ENCODE data around the gene UQCR10.

UQCR10 gene

DNA sequence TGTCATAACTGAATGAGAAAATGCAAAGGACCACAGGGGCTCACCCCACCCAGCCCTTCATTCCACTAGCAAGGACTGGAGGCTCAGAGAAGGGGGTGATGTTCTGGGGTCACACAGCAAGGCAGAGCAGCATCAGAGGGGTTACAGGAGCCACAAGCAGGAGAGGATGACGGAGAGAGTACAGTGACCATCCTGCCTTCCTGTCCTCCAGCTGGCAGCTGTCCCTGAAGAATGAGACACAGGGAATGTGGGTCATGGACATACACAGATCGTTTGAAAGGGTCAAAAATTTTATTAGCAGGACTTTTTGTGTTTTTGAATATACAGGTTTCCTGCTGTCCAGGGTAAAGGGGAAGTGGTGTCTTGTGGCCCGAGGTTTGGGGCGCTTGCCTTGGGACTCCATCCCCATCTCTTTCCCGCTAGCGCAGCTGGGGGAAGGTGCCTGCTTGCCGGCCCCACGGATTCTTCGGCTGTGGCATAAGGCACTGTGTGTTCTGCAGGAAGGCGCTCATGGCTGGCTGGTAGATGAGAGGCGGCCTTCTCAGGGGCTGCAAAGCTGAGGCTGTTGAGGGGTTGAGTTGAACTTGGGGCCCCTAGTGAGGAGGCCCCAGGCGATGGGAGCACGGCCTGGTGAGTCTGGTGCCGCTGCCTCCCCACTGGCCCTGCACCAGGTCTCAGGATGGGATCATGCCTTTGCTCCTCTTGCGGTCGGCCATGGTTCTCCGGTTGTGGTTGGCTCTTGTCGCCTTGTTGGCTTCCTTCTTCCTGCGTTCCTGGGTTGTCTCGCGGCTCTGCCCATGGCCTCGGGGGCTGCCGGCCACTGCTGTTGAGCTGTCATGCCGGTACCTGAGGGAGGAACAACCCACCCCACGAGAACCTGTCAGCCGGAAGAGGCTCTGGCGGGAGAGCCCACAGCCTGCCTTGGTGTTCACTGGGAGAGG, 21.4 kb downstream of the UQCR10 start:
- DNase-seq (ENCODE audit: low spot score in 2 of 2) (no peak), ATAC-seq (ENCODE audit: low read depth) (no peak)
- Mint-ChIP-seq H3K36me3 (peaks cover 29% of the 10 kb centered on the region), H3K27me3 (no peaks in the 10 kb centered on the region), H3K4me3 (no peak overlapping the region), H3K9me3 (no peaks in the 10 kb centered on the region), H3K27ac (peak overlapping the region; percentile 62), H3K4me1 (peaks cover 4% of the 10 kb centered on the region)

- Mint-ChIP-seq H3K27ac (no peak overlapping the region), H3K9me3 (no peaks in the 10 kb centered on the region), H3K36me3 (peaks cover 29% of the 10 kb centered on the region), H3K27me3 (no peaks in the 10 kb centered on the region), H3K4me3 (no peak overlapping the region), H3K4me1 (no peaks in the 10 kb centered on the region)
- ATAC-seq (ENCODE audit: low read depth) = no peak
- no peak for DNase-seq (ENCODE audit: low spot score in 2 of 2)
Measured at GRCh38 chr22:29790061-29790460, 22.9 kb downstream of the UQCR10 start.

DNA sequence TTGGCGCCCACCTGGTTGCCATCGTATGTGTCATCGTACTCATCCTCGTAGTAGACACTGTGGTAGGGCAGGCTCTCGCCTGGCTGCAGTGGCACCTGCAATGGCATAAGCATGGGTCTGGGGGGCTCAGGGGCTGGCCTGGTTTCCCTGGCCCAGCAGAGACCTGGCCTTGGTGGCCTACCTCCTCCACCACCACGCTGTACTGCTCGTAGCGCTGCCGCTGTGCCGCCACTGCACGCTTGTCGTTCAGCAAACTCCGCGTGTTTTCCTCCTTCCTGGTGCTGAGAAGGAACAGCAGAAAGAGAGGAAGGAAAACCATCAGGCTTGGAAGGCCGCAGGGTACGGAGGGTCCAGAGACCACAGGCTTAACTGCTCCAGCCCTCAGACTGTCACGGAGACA, 26.2 kb downstream of the UQCR10 start:
- no peak overlapping the region for H3K4me3 Mint-ChIP-seq
- peaks cover 27% of the 10 kb centered on the region for H3K36me3 Mint-ChIP-seq
- H3K9me3 Mint-ChIP-seq = no peaks in the 10 kb centered on the region
- peaks cover 13% of the 10 kb centered on the region for H3K4me1 Mint-ChIP-seq
- no peak for DNase-seq (ENCODE audit: low spot score in 2 of 2)
- H3K27me3 Mint-ChIP-seq = no peaks in the 10 kb centered on the region
- no peak for ATAC-seq (ENCODE audit: low read depth)
- H3K27ac Mint-ChIP-seq = no peak overlapping the region

GRCh38 chr22:29795663-29796062, 28.5 kb downstream of the UQCR10 start:
- Mint-ChIP-seq H3K36me3 (peaks cover 23% of the 10 kb centered on the region), H3K4me1 (peaks cover 18% of the 10 kb centered on the region), H3K9me3 (no peaks in the 10 kb centered on the region), H3K27ac (no peak overlapping the region), H3K27me3 (no peaks in the 10 kb centered on the region), H3K4me3 (no peak overlapping the region)
- no peak for ATAC-seq (ENCODE audit: low read depth)
- no peak for DNase-seq (ENCODE audit: low spot score in 2 of 2)

DNA sequence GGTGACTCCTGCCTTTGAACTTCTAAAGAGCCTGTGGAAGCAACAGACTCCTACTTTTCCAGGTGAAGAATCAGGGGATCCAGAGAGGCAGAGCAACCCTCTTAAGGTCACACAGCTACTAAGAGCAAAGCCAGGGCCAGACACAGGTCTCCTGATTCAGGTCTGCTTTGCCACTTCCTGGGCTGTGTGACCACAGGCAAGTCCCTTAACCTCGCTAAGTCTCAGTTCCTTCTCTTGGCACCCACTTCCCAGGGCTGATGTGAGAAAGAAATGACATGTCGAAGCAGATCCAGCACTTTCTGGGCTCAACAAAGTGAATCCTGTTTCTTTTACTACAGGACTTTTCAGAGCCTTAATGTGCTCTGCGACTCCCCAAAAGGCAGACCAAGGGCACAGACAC, 30.2 kb downstream of the UQCR10 start:
- ATAC-seq (ENCODE audit: low read depth) = peak; percentile 97
- H3K36me3 Mint-ChIP-seq = peaks cover 23% of the 10 kb centered on the region
- H3K9me3 Mint-ChIP-seq = no peaks in the 10 kb centered on the region
- H3K27ac Mint-ChIP-seq = no peak overlapping the region
- H3K4me3 Mint-ChIP-seq = no peak overlapping the region
- DNase-seq (ENCODE audit: low spot score in 2 of 2) = peak in 1 of 2 donors; percentile 29
- H3K27me3 Mint-ChIP-seq = no peaks in the 10 kb centered on the region
- peaks cover 18% of the 10 kb centered on the region for H3K4me1 Mint-ChIP-seq

GRCh38 chr22:29798318-29798717, 31.1 kb downstream of the UQCR10 start:
- Mint-ChIP-seq H3K4me3 (peak overlapping the region; percentile 51), H3K36me3 (peaks cover 19% of the 10 kb centered on the region)
- peak; percentile 28 for ATAC-seq (ENCODE audit: low read depth)

DNA sequence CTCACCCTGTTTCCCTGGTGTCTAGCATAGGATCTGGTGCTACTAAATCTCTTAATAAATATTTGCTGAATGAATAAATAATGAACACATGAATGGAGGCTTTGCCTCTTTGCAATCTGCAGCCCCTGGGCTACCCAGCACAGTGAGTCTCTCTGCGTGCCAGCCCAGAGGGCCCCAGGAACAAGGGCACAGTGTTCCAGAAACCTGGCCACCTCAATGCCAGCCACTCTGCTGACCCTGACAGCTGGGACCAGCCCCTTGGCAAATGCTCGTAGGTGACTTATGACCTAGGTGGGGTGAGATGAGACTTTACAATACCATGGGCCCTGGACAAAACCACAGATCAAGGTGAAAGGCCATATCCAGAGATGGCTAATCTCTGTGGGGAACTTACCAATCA, 31.6 kb downstream of the UQCR10 start:
- H3K27ac Mint-ChIP-seq = peak overlapping the region; percentile 29
- no peak overlapping the region for H3K4me3 Mint-ChIP-seq
- no peaks in the 10 kb centered on the region for H3K9me3 Mint-ChIP-seq
- peaks cover 24% of the 10 kb centered on the region for H3K36me3 Mint-ChIP-seq
- DNase-seq (ENCODE audit: low spot score in 2 of 2) = no peak
- no peak for ATAC-seq (ENCODE audit: low read depth)
- H3K27me3 Mint-ChIP-seq = no peaks in the 10 kb centered on the region
- H3K4me1 Mint-ChIP-seq = peaks cover 18% of the 10 kb centered on the region

More at GRCh38 chr22:29798318-29798717, 31.1 kb downstream of the UQCR10 start:
- Mint-ChIP-seq H3K9me3 (no peaks in the 10 kb centered on the region), H3K27me3 (no peaks in the 10 kb centered on the region), H3K27ac (peak overlapping the region; percentile 29), H3K4me1 (peaks cover 18% of the 10 kb centered on the region)
- DNase-seq (ENCODE audit: low spot score in 2 of 2) = no peak

GRCh38 chr22:29799217-29799680, 32.1 kb downstream of the UQCR10 start:
- peaks cover 24% of the 10 kb centered on the region for H3K36me3 Mint-ChIP-seq
- H3K27ac Mint-ChIP-seq = no peak overlapping the region
- no peak overlapping the region for H3K4me3 Mint-ChIP-seq
- H3K27me3 Mint-ChIP-seq = no peaks in the 10 kb centered on the region
- no peaks in the 10 kb centered on the region for H3K9me3 Mint-ChIP-seq
- peaks cover 18% of the 10 kb centered on the region for H3K4me1 Mint-ChIP-seq
- ATAC-seq (ENCODE audit: low read depth) = no peak
- no peak for DNase-seq (ENCODE audit: low spot score in 2 of 2)

GRCh38 chr22:29801153-29801552, 34.0 kb downstream of the UQCR10 start:
- Mint-ChIP-seq H3K27me3 (no peaks in the 10 kb centered on the region), H3K27ac (no peak overlapping the region), H3K36me3 (peaks cover 37% of the 10 kb centered on the region), H3K4me3 (no peak overlapping the region), H3K4me1 (peaks cover 18% of the 10 kb centered on the region), H3K9me3 (no peaks in the 10 kb centered on the region)
- no peak for ATAC-seq (ENCODE audit: low read depth)
- no peak for DNase-seq (ENCODE audit: low spot score in 2 of 2)

GRCh38 chr22:29801796-29802195, 34.6 kb downstream of the UQCR10 start:
- H3K27me3 Mint-ChIP-seq = no peaks in the 10 kb centered on the region
- H3K4me3 Mint-ChIP-seq = no peak overlapping the region
- no peaks in the 10 kb centered on the region for H3K9me3 Mint-ChIP-seq
- DNase-seq (ENCODE audit: low spot score in 2 of 2) = no peak
- H3K27ac Mint-ChIP-seq = no peak overlapping the region
- H3K4me1 Mint-ChIP-seq = peaks cover 18% of the 10 kb centered on the region
- peaks cover 35% of the 10 kb centered on the region for H3K36me3 Mint-ChIP-seq
- ATAC-seq (ENCODE audit: low read depth) = no peak

DNA sequence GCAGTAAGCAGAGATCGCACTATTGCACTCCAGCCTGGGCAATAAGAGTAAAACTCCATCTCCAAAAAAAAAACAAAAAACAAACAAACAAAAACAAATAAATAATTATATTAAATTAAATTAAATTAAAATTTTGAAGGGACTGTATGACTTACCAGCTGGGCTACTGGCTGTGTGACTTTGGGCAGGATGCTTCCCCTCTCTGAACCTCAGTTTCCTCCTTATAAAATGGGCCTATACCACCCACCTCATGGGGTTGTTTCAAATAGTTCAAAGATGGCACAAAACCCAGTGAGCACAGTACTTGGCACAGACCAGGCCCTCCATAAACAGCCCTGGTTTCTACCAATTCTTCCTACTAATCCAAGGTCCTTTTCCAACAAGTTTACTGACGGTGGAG, 36.0 kb downstream of the UQCR10 start:
- Mint-ChIP-seq H3K27me3 (no peaks in the 10 kb centered on the region), H3K4me1 (peaks cover 7% of the 10 kb centered on the region), H3K9me3 (no peaks in the 10 kb centered on the region), H3K36me3 (peaks cover 41% of the 10 kb centered on the region), H3K4me3 (no peak overlapping the region), H3K27ac (no peak overlapping the region)
- ATAC-seq (ENCODE audit: low read depth) = no peak
- DNase-seq (ENCODE audit: low spot score in 2 of 2) = no peak

- Mint-ChIP-seq H3K4me1 (no peaks in the 10 kb centered on the region), H3K36me3 (peaks cover 44% of the 10 kb centered on the region), H3K27ac (no peak overlapping the region), H3K27me3 (no peaks in the 10 kb centered on the region), H3K4me3 (no peak overlapping the region), H3K9me3 (no peaks in the 10 kb centered on the region)
- ATAC-seq (ENCODE audit: low read depth) (no peak), DNase-seq (ENCODE audit: low spot score in 2 of 2) (no peak)
Measured at GRCh38 chr22:29804985-29805384, 37.8 kb downstream of the UQCR10 start.

GRCh38 chr22:29806196-29806595, 39.0 kb downstream of the UQCR10 start:
- Mint-ChIP-seq H3K27me3 (no peaks in the 10 kb centered on the region), H3K9me3 (no peaks in the 10 kb centered on the region), H3K36me3 (peaks cover 39% of the 10 kb centered on the region), H3K4me3 (no peak overlapping the region), H3K27ac (no peak overlapping the region), H3K4me1 (no peaks in the 10 kb centered on the region)
- ATAC-seq (ENCODE audit: low read depth) (no peak), DNase-seq (ENCODE audit: low spot score in 2 of 2) (no peak)

- ATAC-seq (ENCODE audit: low read depth) = no peak
- Mint-ChIP-seq H3K27me3 (no peaks in the 10 kb centered on the region), H3K27ac (no peak overlapping the region), H3K36me3 (peaks cover 46% of the 10 kb centered on the region), H3K4me1 (no peaks in the 10 kb centered on the region), H3K4me3 (no peak overlapping the region), H3K9me3 (no peaks in the 10 kb centered on the region)
- no peak for DNase-seq (ENCODE audit: low spot score in 2 of 2)
Measured at GRCh38 chr22:29810216-29810615, 43.0 kb downstream of the UQCR10 start.

DNA sequence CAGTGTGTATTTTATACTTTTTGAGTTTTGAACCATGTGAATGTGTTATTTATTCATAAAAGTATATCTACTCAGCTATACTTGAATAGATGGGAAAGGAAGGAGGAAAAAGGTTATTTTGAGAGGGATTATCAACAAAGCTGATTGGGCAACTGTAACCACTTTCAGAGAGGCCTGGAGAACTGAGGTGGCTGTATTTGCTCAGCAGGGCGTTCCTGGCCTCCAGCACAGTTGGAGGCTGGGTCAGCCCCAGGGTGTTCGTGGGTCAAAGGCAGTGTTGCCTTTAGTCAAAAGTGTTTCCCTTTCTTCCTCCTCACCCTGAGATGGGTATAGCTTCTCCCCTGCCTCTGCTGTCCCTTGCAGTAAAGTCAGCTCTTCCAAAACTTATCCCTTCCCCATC, 44.2 kb downstream of the UQCR10 start:
- H3K4me1 Mint-ChIP-seq = no peaks in the 10 kb centered on the region
- H3K4me3 Mint-ChIP-seq = no peak overlapping the region
- H3K27me3 Mint-ChIP-seq = no peaks in the 10 kb centered on the region
- no peak for DNase-seq (ENCODE audit: low spot score in 2 of 2)
- no peaks in the 10 kb centered on the region for H3K9me3 Mint-ChIP-seq
- no peak overlapping the region for H3K27ac Mint-ChIP-seq
- no peak for ATAC-seq (ENCODE audit: low read depth)
- peaks cover 42% of the 10 kb centered on the region for H3K36me3 Mint-ChIP-seq

Data from memory B cell (primary cell).